Skeletal muscle tissue (tissue), 4 donors: Measurements from ENCODE around the gene ALMS1. TPM values are rescaled to one million over a fixed set of nuclear protein-coding genes. Genes with fewer than 3 reads are reported as not detected.

Source experiments
- H3K27ac ChIP-seq: one replicate; pipeline ENCODE4 v1.7.0; 2013; ENCODE audit warnings: mild to moderate bottlenecking, low read depth, low read length, inconsistent platforms
- H3K27me3 ChIP-seq, 3 donors: one replicate each; pipeline ENCODE4 v1.7.0; 2013; ENCODE audit warnings: low read length in 3 of 3; ENCODE audit not compliant: control insufficient read depth in 3 of 3, insufficient read depth in 3 of 3
- H3K36me3 ChIP-seq, 3 donors: one replicate each; pipeline ENCODE4 v1.7.0; 2013; ENCODE audit warnings: low read length in 3 of 3; ENCODE audit not compliant: control insufficient read depth in 3 of 3, insufficient read depth in 3 of 3
- H3K4me1 ChIP-seq, 3 donors: one replicate each; pipeline ENCODE4 v1.7.0; 2013; ENCODE audit warnings: low read length in 3 of 3, mild to moderate bottlenecking in 3 of 3; ENCODE audit not compliant: control insufficient read depth in 3 of 3, insufficient read depth in 3 of 3
- H3K4me3 ChIP-seq, 3 donors: one replicate each; pipeline ENCODE4 v1.7.0; 2013; ENCODE audit warnings: low read length in 3 of 3
- H3K9ac ChIP-seq, 3 donors: one replicate each; pipeline ENCODE4 v1.7.0; 2013; ENCODE audit warnings: low read length in 3 of 3, mild to moderate bottlenecking in 3 of 3, moderate library complexity in 2 of 3, low read depth in 1 of 3
- H3K9me3 ChIP-seq, 3 donors: one replicate each; pipeline ENCODE4 v1.7.0; 2013; ENCODE audit warnings: low read length in 3 of 3; ENCODE audit not compliant: control insufficient read depth in 3 of 3
- total RNA-seq: library from RNA; depleted of rRNA; stranded (reverse); fragments of >200 nt; gene quantifications from one replicate; pipeline ENCODE4 v1.2.3, GENCODE V29; 2014
- donor health status: Osteomylitis.

ALMS1 gene
- total RNA-seq, 1 donor from 2014 or later = 17.7 TPM

DNA sequence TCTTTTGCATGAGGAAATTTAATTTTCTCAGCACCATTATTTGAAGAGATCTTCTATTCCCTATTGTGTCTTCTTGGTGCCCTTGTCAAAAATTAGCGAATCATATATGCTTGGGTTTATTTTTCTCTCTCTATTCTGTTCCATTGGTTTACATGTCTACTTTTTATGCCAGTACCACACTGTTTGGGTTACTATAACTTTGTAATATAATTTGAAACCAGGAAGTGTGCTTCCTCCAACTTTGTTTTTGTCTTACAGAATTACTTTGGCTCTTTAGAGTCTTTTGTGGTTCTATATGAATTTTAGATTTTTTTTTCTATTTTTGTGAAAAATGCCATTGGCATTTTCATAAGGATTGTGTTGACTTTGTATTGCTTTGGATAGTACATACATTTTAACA, 17.6 kb downstream of the ALMS1 start:
- no peak overlapping the region for H3K4me3 ChIP-seq
- H3K9ac ChIP-seq = no peak overlapping the region
- peaks cover 0 to 6% (median 0%) of the 10 kb centered on the region in 3 donors for H3K36me3 ChIP-seq
- H3K9me3 ChIP-seq = peaks cover 0 to 5% (median 4%) of the 10 kb centered on the region in 3 donors
- H3K4me1 ChIP-seq = no peaks in the 10 kb centered on the region
- no peaks in the 10 kb centered on the region for H3K27me3 ChIP-seq
- H3K27ac ChIP-seq = no peak overlapping the region

DNA sequence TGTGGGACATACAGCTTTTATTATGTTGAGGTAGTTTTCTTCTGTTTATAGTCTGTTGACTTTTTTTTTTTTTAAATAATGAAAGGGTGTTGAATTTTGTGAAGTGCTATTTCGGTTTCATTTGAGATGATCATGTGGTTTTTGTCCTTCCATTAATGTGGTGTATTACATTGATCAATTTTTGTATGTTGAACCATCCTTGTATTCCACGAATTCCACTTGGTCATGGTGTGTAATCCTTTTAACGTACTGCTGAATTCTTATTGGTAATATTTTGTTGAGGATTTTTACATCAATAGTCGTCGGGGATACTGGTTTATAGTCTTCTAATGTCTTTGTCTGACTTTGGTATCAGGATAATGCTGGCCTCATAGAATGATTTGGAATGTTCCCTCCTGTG, 18.8 kb downstream of the ALMS1 start:
- Histone ChIP-seq H3K4me3 (no peak overlapping the region), H3K4me1 (no peaks in the 10 kb centered on the region), H3K27ac (no peak overlapping the region), H3K36me3 (peaks cover 0 to 1% (median 0%) of the 10 kb centered on the region in 3 donors), H3K9ac (no peak overlapping the region), H3K27me3 (no peaks in the 10 kb centered on the region), H3K9me3 (peaks cover 0 to under 1% (median 0%) of the 10 kb centered on the region in 3 donors)

DNA sequence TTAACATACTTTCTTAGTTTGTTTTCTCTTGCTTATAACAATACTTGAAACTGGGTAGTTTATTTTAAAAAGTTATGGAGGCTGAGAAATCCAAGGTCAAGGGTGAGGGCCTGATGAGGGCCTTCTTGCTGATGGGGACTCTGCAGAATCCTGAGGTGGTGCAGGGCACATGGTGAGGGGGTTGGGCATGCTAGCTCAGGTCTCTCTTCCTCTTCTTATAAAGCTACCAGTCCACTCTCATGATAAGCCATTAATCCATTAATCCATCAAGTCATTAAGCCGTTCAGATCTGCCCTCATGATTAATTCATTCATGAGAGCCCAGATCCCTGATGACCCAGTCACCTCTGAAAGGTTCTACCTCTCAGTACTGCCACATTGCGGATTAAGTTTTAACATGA, 21.4 kb downstream of the ALMS1 start:
- H3K9me3 ChIP-seq = no peaks in the 10 kb centered on the region
- no peaks in the 10 kb centered on the region for H3K27me3 ChIP-seq
- no peak overlapping the region for H3K9ac ChIP-seq
- no peak overlapping the region for H3K4me3 ChIP-seq
- H3K27ac ChIP-seq = no peak overlapping the region
- H3K4me1 ChIP-seq = no peaks in the 10 kb centered on the region
- peaks cover 0 to 5% (median 0%) of the 10 kb centered on the region in 3 donors for H3K36me3 ChIP-seq

DNA sequence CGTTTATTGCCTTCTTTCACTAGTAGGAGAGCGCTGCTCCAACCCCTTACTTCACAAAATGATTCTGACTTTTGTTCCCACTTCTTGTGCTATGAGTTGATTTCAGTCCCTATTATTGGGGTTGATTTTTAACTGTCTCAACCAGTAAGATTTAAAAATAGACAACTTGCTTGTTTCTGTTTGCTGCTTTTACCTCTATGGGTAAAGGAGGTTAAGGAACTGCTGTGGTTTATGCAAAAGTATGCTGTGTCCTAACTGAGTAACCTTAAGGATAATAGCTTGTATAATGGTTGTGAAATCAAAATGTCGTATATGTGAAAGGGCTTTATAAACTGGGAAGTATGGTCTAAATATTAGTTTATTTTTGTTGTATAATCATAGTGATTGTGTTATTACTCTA, 22.6 kb downstream of the ALMS1 start:
- Histone ChIP-seq H3K4me1 (no peaks in the 10 kb centered on the region), H3K9me3 (no peaks in the 10 kb centered on the region), H3K27ac (no peak overlapping the region), H3K9ac (no peak overlapping the region), H3K4me3 (no peak overlapping the region), H3K27me3 (no peaks in the 10 kb centered on the region), H3K36me3 (peaks cover 0 to 5% (median 0%) of the 10 kb centered on the region in 3 donors)

DNA sequence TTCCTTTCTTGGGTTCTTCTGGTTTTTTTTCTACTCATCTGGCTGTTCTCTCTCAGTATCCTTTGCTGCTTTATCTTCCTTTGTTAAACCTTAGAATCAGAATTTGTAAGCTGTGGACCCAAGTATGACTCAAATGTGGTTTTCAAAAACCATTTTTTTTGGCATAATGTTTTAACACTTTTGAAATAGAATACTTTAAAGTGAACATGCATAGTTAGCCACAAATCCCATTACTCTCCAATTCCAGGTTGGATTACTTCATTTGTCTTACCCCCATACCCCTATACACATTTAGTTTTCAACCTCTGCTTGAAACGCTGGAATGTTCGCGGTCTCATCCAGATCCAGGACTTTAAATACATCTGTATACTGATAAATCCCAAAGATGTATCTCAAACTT, 29.1 kb downstream of the ALMS1 start:
- peaks cover 0 to 5% (median 0%) of the 10 kb centered on the region in 3 donors for H3K36me3 ChIP-seq
- no peak overlapping the region for H3K27ac ChIP-seq
- no peak overlapping the region for H3K9ac ChIP-seq

DNA sequence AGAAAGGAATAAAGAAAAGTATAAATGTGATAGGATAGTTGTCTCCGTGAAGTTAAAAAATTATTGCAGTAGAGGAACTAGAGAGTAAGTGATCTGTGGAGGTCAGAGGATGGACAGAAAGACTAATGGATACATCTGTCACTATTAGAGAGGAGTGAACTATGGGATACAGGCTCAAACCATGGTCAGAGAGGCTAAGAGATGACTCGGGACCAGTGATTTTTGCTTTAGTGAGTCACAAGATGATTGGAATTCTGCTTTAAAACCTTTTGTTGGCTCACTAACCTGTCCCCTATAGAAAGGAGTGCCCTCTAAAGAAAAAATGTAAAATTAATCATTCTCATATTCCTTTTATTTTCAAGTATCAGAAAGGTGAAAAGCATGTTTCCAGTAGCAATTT, 30.3 kb downstream of the ALMS1 start:
- Histone ChIP-seq H3K36me3 (peaks cover 0 to 5% (median 2%) of the 10 kb centered on the region in 3 donors), H3K9me3 (no peaks in the 10 kb centered on the region), H3K4me3 (no peak overlapping the region), H3K27me3 (no peaks in the 10 kb centered on the region), H3K27ac (no peak overlapping the region), H3K4me1 (no peaks in the 10 kb centered on the region), H3K9ac (no peak overlapping the region)

More for the DNA sequence above, 29.1 kb downstream of the ALMS1 start:
- Histone ChIP-seq H3K9me3 (no peaks in the 10 kb centered on the region), H3K27me3 (no peaks in the 10 kb centered on the region), H3K4me3 (no peak overlapping the region), H3K4me1 (no peaks in the 10 kb centered on the region)

DNA sequence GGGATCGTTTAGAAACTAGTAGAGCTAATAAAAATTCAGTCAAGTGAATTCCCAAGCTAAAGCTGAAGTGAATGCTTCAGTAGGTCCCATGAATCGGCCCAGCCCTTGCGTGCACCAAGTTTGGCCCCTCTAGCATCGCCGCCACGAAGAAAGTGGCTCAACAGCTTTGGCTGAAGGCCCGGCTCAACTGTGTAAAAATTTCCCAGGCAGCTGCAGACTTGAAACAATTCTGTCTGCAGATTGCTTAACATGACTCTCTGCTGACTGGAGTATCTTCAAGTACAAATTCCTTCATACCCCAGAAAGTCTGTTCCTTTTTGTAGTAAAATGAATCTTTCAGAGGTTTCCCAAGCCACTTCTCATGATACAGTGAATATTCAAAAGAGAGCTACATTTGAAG, 32.7 kb downstream of the ALMS1 start:
- no peaks in the 10 kb centered on the region for H3K27me3 ChIP-seq
- no peak overlapping the region for H3K27ac ChIP-seq
- no peaks in the 10 kb centered on the region for H3K9me3 ChIP-seq
- H3K36me3 ChIP-seq = peaks cover 0 to 3% (median 0%) of the 10 kb centered on the region in 3 donors
- no peak overlapping the region for H3K4me3 ChIP-seq
- no peaks in the 10 kb centered on the region for H3K4me1 ChIP-seq
- H3K9ac ChIP-seq = no peak overlapping the region

DNA sequence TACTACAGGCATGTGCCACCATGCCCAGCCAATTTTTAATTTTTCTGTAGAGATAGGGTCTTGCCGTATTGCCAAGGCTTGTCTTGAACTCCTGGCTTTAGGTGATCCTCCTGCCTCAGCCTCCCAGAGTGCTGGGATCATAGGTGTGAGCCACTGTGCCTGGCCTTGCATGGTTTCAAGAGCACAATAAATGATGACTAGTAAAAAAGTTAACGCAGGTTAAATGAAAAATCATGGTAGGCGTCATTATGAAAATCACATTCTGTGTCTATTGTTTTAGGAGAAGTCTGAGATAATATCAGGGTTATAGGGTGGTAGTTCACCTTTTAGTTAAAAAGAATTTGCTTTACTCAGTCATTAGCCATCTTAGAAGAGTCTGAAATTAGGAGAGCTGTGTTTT, 38.3 kb downstream of the ALMS1 start:
- Histone ChIP-seq H3K9me3 (no peaks in the 10 kb centered on the region), H3K27ac (no peak overlapping the region), H3K27me3 (no peaks in the 10 kb centered on the region), H3K4me3 (no peak overlapping the region), H3K4me1 (no peaks in the 10 kb centered on the region), H3K36me3 (peaks cover 0 to 10% (median 8%) of the 10 kb centered on the region in 3 donors), H3K9ac (no peak overlapping the region)

DNA sequence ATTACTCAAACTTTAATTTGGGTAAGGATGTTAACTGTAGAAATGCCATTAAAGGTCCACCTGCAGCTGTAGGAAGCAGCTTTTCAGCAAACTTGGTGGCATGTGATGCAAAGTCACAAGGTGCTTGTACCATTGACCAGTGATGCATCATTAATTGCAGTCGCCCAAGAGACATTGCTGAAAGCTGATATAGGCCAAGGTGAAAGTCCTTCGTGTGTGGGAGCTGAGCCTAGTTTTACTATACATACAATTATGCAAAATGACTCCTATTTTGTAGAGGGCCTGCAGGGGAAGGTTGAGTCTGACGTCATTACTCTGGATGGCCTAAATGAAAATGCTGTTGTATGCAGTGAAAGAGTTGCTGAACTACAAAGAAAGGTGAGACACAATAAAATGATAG, 40.5 kb downstream of the ALMS1 start:
- no peaks in the 10 kb centered on the region for H3K27me3 ChIP-seq
- no peaks in the 10 kb centered on the region for H3K4me1 ChIP-seq
- no peak overlapping the region for H3K27ac ChIP-seq
- H3K9ac ChIP-seq = no peak overlapping the region
- no peaks in the 10 kb centered on the region for H3K9me3 ChIP-seq
- H3K4me3 ChIP-seq = no peak overlapping the region
- peaks cover 0 to 8% (median 7%) of the 10 kb centered on the region in 3 donors for H3K36me3 ChIP-seq

DNA sequence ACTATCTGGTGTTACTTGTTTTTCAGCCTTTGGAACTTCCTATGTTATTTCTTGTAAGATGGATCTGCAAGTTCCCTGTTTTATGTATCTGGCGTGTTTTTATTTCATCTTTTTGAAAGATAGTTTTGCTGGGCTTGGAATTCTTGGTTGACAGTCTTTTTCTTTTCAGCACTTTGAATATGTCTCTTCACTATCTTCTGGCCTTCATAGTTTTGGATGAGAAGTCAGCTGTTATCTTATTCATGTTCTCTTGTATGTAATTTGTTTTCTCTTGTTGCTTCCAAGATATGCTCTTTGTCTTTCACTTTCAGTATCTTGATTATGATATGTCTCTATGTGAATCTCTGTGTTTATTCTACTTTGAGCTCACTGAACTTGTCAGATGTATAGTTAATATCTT, 50.4 kb downstream of the ALMS1 start:
- H3K9ac ChIP-seq = no peak overlapping the region
- peaks cover 5 to 21% (median 15%) of the 10 kb centered on the region in 3 donors for H3K36me3 ChIP-seq
- no peak overlapping the region for H3K27ac ChIP-seq
- H3K4me1 ChIP-seq = no peaks in the 10 kb centered on the region
- H3K4me3 ChIP-seq = no peak overlapping the region
- H3K9me3 ChIP-seq = peaks cover 0 to 3% (median 3%) of the 10 kb centered on the region in 3 donors
- H3K27me3 ChIP-seq = no peaks in the 10 kb centered on the region

DNA sequence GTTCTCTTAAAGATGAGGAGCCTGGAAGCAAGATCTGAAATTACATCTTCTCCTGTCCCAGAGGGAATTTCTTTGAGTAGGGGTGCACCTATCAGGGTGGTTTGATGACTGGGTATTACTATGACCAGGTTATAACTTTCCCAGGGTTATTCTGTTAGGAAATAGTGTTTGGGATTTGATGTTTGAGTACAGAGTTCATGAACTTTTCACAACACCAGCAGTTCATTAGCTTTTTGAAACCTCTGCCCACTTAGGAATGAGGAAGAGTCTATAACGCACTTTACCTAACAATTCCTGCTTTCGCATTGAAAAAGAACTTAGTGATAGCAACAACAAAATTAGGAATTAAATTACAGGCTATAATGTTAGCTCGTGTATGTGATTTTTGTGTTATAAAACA, 58.6 kb downstream of the ALMS1 start:
- Histone ChIP-seq H3K9me3 (no peaks in the 10 kb centered on the region), H3K27ac (no peak overlapping the region), H3K9ac (no peak overlapping the region), H3K4me3 (no peak overlapping the region), H3K27me3 (no peaks in the 10 kb centered on the region), H3K36me3 (peaks cover 0 to 24% (median 8%) of the 10 kb centered on the region in 3 donors), H3K4me1 (no peaks in the 10 kb centered on the region)
